ENCODE data around the gene SON.

GRCh38 chr21:33552093-33552998, 9.5 kb downstream of the SON start:
- TF ChIP-seq CTCF (IDR thresholded peaks at IDR 0.05; ENCODE audit: insufficient read depth, low read length), result no peak
- no peak for TF ChIP-seq REST (IDR thresholded peaks at IDR 0.05; ENCODE audit: insufficient replicate concordance, low read depth)
- peak; percentile 45 for TF ChIP-seq POLR2AphosphoS5 (IDR thresholded peaks at IDR 0.05; ENCODE audit: low read depth)
- TF ChIP-seq GABPA (IDR thresholded peaks at IDR 0.05; ENCODE audit: low read depth), result no peak
